BJ (cell line): Measurements from ENCODE around the gene FOLR2. TPM values are rescaled to one million over a fixed set of nuclear protein-coding genes. Genes with fewer than 3 reads are reported as not detected.
"Not testable (repeated sequence)": the region's sequence is repeated elsewhere in the genome, so short reads cannot be mapped to it uniquely, and the experiment has no call there.

Source experiments
- CTCF ChIA-PET: fragments of 350-600 bp; formaldehyde crosslinking; extraction: SDS; loops from one replicate; lab custom pipeline; 2021; ENCODE audit warnings: antibody characterized with exemption, inconsistent platforms; lab: Yijun Ruan, JAX
- POLR2A ChIA-PET: fragments of 300-600 bp; sonication (Branson Sonifier 250); formaldehyde crosslinking; extraction: SDS; loops from one replicate; lab custom pipeline; 2021; ENCODE audit warnings: antibody characterized with exemption; lab: Charles Lee
- DNase-seq: peaks from one replicate; pipeline ENCODE4 v3.0.0-alpha.2; 2011; ENCODE audit warnings: low read depth
- H3K27me3 ChIP-seq: 2 replicates; pipeline ENCODE4 v1.6.0; 2011; ENCODE audit warnings: low read length; ENCODE audit not compliant: control insufficient read depth, insufficient read depth
- H3K36me3 ChIP-seq: 2 replicates; pipeline ENCODE4 v1.5.1; 2011; ENCODE audit warnings: low read length; ENCODE audit not compliant: control insufficient read depth, insufficient read depth
- H3K4me3 ChIP-seq: 2 replicates; pipeline ENCODE4 v1.5.1; 2011; ENCODE audit warnings: low read depth, mild to moderate bottlenecking, control low read depth, low read length
- CTCF ChIP-seq: IDR thresholded peaks from 2 replicates; pipeline ENCODE4 v1.5.1; 2011; ENCODE audit warnings: low read depth, mild to moderate bottlenecking, control low read depth, inconsistent platforms, low read length, moderate library complexity; ENCODE audit not compliant: insufficient read depth
- polyA plus RNA-seq: library from polyadenylated mRNA; depleted of rRNA; stranded (reverse); fragments of >200 nt; gene quantifications from 2 replicates; pipeline ENCODE4 v1.2.3, GENCODE V29; 2011

Gene FOLR2
- polyA plus RNA-seq, 1 experiment: not detected

DNA sequence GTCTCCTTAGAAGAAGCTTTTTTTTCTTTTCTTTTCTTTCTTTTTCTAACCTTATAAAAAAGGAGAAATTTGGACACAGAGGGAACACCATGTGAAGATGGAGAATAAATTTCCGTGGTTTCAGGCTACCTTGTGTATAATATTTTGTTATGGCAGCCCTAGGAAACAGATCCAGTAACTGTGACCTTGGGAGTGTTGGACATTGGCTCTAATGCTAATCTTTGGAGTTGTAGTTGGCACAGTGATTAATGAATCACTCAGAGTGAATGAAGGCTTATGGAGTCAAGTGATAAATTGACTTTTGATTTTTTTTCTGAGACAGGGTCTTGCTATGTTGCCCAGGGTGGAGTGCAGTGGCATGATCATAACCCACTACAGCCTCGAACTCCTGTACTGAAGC is 42.9 kb downstream of the FOLR2 start:
- TF ChIP-seq CTCF: no peak

GRCh38 chr11:72260574-72260973 is 44.0 kb downstream of the FOLR2 start:
- Histone ChIP-seq H3K36me3 (no peaks in the 10 kb centered on the region), H3K4me3 (no peak overlapping the region), H3K27me3 (peaks cover 5% of the 10 kb centered on the region)
- no peak for TF ChIP-seq CTCF
- POLR2A ChIA-PET: no interaction called here
- DNase-seq: no peak
- CTCF ChIA-PET: no interaction called here

More for the DNA sequence above, 42.9 kb downstream of the FOLR2 start:
- H3K4me3 ChIP-seq: no peak overlapping the region
- CTCF ChIA-PET: interaction anchor here (0.6 kb wide), 1 partner anchor 244 kb away, joined by 3 read pairs; no protein-coding TSS in a partner anchor
- peaks cover 11% of the 10 kb centered on the region for H3K27me3 ChIP-seq
- no peaks in the 10 kb centered on the region for H3K36me3 ChIP-seq
- DNase-seq: no peak
- POLR2A ChIA-PET: no interaction called here

GRCh38 chr11:72263361-72263760 is 46.8 kb downstream of the FOLR2 start:
- TF ChIP-seq CTCF: no peak
- DNase-seq: no peak
- ChIA-PET POLR2A (no interaction called here), CTCF (interaction anchor here (1.1 kb wide), 1 partner anchor 8 kb away, joined by 3 read pairs; no protein-coding TSS in a partner anchor)
- Histone ChIP-seq H3K27me3 (no peaks in the 10 kb centered on the region; the same call in 1 of the 2 replicates), H3K4me3 (no peak overlapping the region), H3K36me3 (no peaks in the 10 kb centered on the region)

GRCh38 chr11:72265951-72266350 is 49.4 kb downstream of the FOLR2 start:
- no peak for DNase-seq
- POLR2A ChIA-PET: no interaction called here
- CTCF ChIA-PET: no interaction called here
- Histone ChIP-seq H3K36me3 (no peaks in the 10 kb centered on the region), H3K27me3 (peaks cover 2% of the 10 kb centered on the region; the same call in 1 of the 2 replicates), H3K4me3 (no peak overlapping the region)
- TF ChIP-seq CTCF: no peak

- H3K27me3 ChIP-seq, CTCF ChIA-PET, H3K36me3 ChIP-seq, DNase-seq, POLR2A ChIA-PET, H3K4me3 ChIP-seq: not testable (repeated sequence)
Measured at GRCh38 chr11:72266960-72267359, 50.4 kb downstream of the FOLR2 start.
